ENCODE results near the gene FREM1. TPM values are rescaled to one million over a fixed set of nuclear protein-coding genes. Genes with fewer than 3 reads are reported as not detected.
"Not testable (repeated sequence)": the region's sequence is repeated elsewhere in the genome, so short reads cannot be mapped to it uniquely, and the experiment has no call there.

FREM1 gene
- total RNA-seq, 1 donor from 2014 or later, result 2.7 TPM

- Histone ChIP-seq H3K9me3 (no peaks in the 10 kb centered on the region), H3K4me1 (no peaks in the 10 kb centered on the region), H3K36me3 (no peaks in the 10 kb centered on the region), H3K4me3 (peak overlapping the region; percentile 1 to 22), H3K27ac (peak overlapping the region; percentile 58), H3K27me3 (no peaks in the 10 kb centered on the region)
- intact Hi-C loops (cut with DNase I), result no loop called here
- TF ChIP-seq POLR2AphosphoS5 (IDR thresholded peaks at IDR 0.05; ENCODE audit: insufficient read depth in 1 of 2, low read depth in 1 of 2) (no peak), CTCF (IDR thresholded peaks at IDR 0.05) (no peak), POLR2A (IDR thresholded peaks at IDR 0.05) (no peak)
- DNase-seq (ENCODE audit: extremely low spot score in 2 of 2), result no peak
These were observed 14.3 kb upstream of the FREM1 start for GRCh38 chr9:14924230-14925219.

GRCh38 chr9:14923701-14924100 lies 13.5 kb upstream of the FREM1 start:
- H3K4me3 ChIP-seq, result no peak overlapping the region
- no peaks in the 10 kb centered on the region for H3K4me1 ChIP-seq
- DNase-seq (ENCODE audit: extremely low spot score in 2 of 2), result no peak
- H3K27ac ChIP-seq, result no peak overlapping the region
- H3K9me3 ChIP-seq, result no peaks in the 10 kb centered on the region
- H3K36me3 ChIP-seq, result no peaks in the 10 kb centered on the region
- intact Hi-C loops (cut with DNase I), result no loop called here
- TF ChIP-seq POLR2AphosphoS5 (IDR thresholded peaks at IDR 0.05; ENCODE audit: insufficient read depth in 1 of 2, low read depth in 1 of 2) (no peak), POLR2A (IDR thresholded peaks at IDR 0.05) (no peak), CTCF (IDR thresholded peaks at IDR 0.05) (no peak)
- no peaks in the 10 kb centered on the region for H3K27me3 ChIP-seq

DNA sequence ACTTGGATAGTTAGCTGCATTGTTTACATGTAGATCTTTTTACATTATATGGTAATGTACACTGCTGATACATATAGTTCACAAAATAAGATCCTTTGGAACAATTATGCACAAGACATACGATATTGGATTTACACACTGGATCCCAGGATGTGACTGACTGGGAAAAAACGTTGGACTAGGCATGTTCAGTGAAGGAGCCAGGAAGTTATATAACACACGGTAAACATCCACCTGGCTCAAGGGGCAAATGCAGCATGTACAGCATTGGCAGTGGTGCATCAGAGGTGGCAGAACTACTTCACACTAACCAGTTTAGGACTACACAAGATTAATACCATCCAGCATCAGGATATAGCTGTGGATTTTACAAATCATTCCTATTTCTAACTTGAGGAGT lies 10.6 kb upstream of the FREM1 start:
- H3K27me3 ChIP-seq; H3K4me3 ChIP-seq; DNase-seq (ENCODE audit: extremely low spot score in 2 of 2); H3K36me3 ChIP-seq; H3K9me3 ChIP-seq; intact Hi-C loops (cut with DNase I); H3K4me1 ChIP-seq; H3K27ac ChIP-seq: not testable (repeated sequence)

- Histone ChIP-seq H3K27me3 (no peaks in the 10 kb centered on the region), H3K4me1 (peaks cover 24% of the 10 kb centered on the region), H3K36me3 (no peaks in the 10 kb centered on the region), H3K27ac (no peak overlapping the region), H3K4me3 (no peak overlapping the region), H3K9me3 (no peaks in the 10 kb centered on the region)
- DNase-seq (ENCODE audit: extremely low spot score in 2 of 2), result no peak
- TF ChIP-seq POLR2A (IDR thresholded peaks at IDR 0.05) (no peak), POLR2AphosphoS5 (IDR thresholded peaks at IDR 0.05; ENCODE audit: insufficient read depth in 1 of 2, low read depth in 1 of 2) (no peak), CTCF (IDR thresholded peaks at IDR 0.05) (no peak)
- intact Hi-C loops (cut with DNase I), result no loop called here
These were observed 3.1 kb upstream of the FREM1 start for GRCh38 chr9:14913366-14913765.

- intact Hi-C loops (cut with DNase I), result no loop called here
These were observed 2.6 kb upstream of the FREM1 start for GRCh38 chr9:14912859-14913258.

More at GRCh38 chr9:14912859-14913258, 2.6 kb upstream of the FREM1 start:
- no peak overlapping the region for H3K4me3 ChIP-seq
- peaks cover 25% of the 10 kb centered on the region for H3K4me1 ChIP-seq
- H3K9me3 ChIP-seq, result no peaks in the 10 kb centered on the region
- H3K36me3 ChIP-seq, result no peaks in the 10 kb centered on the region
- no peak for TF ChIP-seq POLR2AphosphoS5 (IDR thresholded peaks at IDR 0.05; ENCODE audit: insufficient read depth in 1 of 2, low read depth in 1 of 2)
- no peak for TF ChIP-seq POLR2A (IDR thresholded peaks at IDR 0.05)
- TF ChIP-seq CTCF (IDR thresholded peaks at IDR 0.05), result no peak
- no peak for DNase-seq (ENCODE audit: extremely low spot score in 2 of 2)
- no peak overlapping the region for H3K27ac ChIP-seq
- H3K27me3 ChIP-seq, result no peaks in the 10 kb centered on the region
